Measurements from ENCODE around the gene ACAP1. TPM values are rescaled to one million over a fixed set of nuclear protein-coding genes. Genes with fewer than 3 reads are reported as not detected.
"Not testable (repeated sequence)": the region's sequence is repeated elsewhere in the genome, so short reads cannot be mapped to it uniquely, and the experiment has no call there.

The ACAP1 gene
- total RNA-seq, 3 donors from 2014 or later = 3.4 to 6.6 (median 5.2) TPM

DNA sequence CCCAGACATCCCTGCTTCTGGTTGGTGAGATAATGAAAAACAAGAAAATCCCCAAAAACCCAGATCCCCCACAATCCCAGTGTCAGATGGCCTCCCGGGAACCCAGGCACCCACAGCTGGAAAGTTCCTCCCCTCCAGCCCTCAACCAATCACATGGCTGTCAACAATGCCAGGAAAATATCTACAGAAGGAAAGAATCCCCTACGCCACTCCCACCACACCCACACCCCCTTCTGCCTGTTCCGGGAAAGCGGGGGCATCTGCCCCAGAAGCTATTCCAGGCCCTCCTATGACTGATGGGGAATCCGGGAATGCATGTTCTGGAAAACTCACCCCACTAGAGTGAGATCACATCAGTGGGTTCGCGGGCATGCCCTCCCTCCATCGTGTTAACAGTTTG, 20.4 kb downstream of the ACAP1 start:
- peak overlapping the region in 1 of 2 donors; percentile 74 for H3K27ac ChIP-seq

DNA sequence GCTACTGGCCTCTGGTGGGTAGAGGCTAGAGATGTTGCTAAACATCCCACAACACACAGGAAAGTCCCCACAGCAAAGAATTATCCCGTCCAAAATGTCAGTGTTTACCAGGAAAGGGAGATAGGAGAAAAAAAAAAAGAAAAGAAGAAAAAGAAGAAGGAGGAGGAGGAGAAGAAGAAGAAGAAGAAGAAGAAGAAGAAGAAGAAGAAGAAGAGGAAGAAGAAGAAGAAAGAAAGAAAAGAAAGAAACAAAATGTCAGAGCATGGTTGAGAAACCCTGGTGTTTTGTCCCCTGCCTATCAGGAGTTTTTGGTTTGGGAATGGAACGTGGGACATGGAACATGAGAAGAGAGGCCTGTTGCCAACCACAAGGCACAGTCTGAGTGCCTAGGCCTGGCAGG, 21.1 kb downstream of the ACAP1 start:
- no peak for DNase-seq (ENCODE audit: low spot score in 2 of 2)
- H3K27me3 ChIP-seq = no peaks in the 10 kb centered on the region
- H3K9me3 ChIP-seq = no peaks in the 10 kb centered on the region
- peak overlapping the region in 1 of 2 donors; percentile 80 for H3K27ac ChIP-seq
- H3K4me3 ChIP-seq = no peak overlapping the region
- TF ChIP-seq, protein P1, sequence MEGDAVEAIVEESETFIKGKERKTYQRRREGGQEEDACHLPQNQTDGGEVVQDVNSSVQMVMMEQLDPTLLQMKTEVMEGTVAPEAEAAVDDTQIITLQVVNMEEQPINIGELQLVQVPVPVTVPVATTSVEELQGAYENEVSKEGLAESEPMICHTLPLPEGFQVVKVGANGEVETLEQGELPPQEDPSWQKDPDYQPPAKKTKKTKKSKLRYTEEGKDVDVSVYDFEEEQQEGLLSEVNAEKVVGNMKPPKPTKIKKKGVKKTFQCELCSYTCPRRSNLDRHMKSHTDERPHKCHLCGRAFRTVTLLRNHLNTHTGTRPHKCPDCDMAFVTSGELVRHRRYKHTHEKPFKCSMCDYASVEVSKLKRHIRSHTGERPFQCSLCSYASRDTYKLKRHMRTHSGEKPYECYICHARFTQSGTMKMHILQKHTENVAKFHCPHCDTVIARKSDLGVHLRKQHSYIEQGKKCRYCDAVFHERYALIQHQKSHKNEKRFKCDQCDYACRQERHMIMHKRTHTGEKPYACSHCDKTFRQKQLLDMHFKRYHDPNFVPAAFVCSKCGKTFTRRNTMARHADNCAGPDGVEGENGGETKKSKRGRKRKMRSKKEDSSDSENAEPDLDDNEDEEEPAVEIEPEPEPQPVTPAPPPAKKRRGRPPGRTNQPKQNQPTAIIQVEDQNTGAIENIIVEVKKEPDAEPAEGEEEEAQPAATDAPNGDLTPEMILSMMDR (IDR thresholded peaks at IDR 0.05) = no peak
- TF ChIP-seq POLR2AphosphoS5 (IDR thresholded peaks at IDR 0.05) (no peak), POLR2A (IDR thresholded peaks at IDR 0.05) (no peak)
- H3K36me3 ChIP-seq = no peaks in the 10 kb centered on the region
- H3K4me1 ChIP-seq = peaks cover 0 to 12% of the 10 kb centered on the region in 2 donors
- intact Hi-C loops (cut with DNase I; ENCODE audit: low total_unique reads) = loop anchor here (10.0 kb wide), 1 partner anchor 77 kb away; the partner anchor contains the start of genes FGF11 and TMEM102

More for the DNA sequence above, 20.4 kb downstream of the ACAP1 start:
- Histone ChIP-seq H3K4me1 (peaks cover 0 to 12% of the 10 kb centered on the region in 2 donors), H3K36me3 (no peaks in the 10 kb centered on the region), H3K9me3 (no peaks in the 10 kb centered on the region), H3K27me3 (no peaks in the 10 kb centered on the region), H3K4me3 (peak overlapping the region in 1 of 3 donors; percentile 54)
- DNase-seq (ENCODE audit: low spot score in 2 of 2) = no peak
- TF ChIP-seq POLR2A (IDR thresholded peaks at IDR 0.05) = no peak
- TF ChIP-seq POLR2AphosphoS5 (IDR thresholded peaks at IDR 0.05) = peak in 1 of 3 donors; percentile 42
- intact Hi-C loops (cut with DNase I; ENCODE audit: low total_unique reads) = loop anchor here (10.0 kb wide), 1 partner anchor 78 kb away; the partner anchor contains the start of genes FGF11 and TMEM102

DNA sequence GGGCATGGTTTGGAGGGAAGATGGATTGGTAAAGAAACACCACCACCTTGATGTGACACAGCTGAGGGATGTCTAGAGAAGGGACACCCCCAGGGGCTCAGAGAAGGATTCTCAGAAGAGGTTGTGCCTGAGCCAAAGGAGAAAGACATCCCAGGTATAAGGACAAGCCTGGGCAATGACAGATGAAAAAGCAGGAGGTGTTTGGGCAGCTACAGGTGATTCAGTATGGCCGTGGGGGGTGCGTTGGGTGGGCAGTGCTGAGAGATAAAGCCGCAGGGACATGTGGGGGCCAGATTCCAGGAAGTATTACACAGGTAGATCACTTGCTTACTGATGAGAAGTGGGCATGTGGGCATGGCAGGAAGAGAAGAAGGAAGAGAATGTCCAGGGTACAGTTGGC, 25.6 kb downstream of the ACAP1 start:
- no peak overlapping the region for H3K4me3 ChIP-seq
- TF ChIP-seq POLR2AphosphoS5 (IDR thresholded peaks at IDR 0.05) = no peak
- TF ChIP-seq, protein P1 (IDR thresholded peaks at IDR 0.05) = no peak
- no peak for TF ChIP-seq POLR2A (IDR thresholded peaks at IDR 0.05)
- no peak overlapping the region for H3K27ac ChIP-seq
- H3K9me3 ChIP-seq = no peaks in the 10 kb centered on the region
- no peak for DNase-seq (ENCODE audit: low spot score in 2 of 2)
- H3K36me3 ChIP-seq = no peaks in the 10 kb centered on the region
- H3K4me1 ChIP-seq = no peaks in the 10 kb centered on the region
- intact Hi-C loops (cut with DNase I; ENCODE audit: low total_unique reads) = no loop called here
- H3K27me3 ChIP-seq = no peaks in the 10 kb centered on the region

DNA sequence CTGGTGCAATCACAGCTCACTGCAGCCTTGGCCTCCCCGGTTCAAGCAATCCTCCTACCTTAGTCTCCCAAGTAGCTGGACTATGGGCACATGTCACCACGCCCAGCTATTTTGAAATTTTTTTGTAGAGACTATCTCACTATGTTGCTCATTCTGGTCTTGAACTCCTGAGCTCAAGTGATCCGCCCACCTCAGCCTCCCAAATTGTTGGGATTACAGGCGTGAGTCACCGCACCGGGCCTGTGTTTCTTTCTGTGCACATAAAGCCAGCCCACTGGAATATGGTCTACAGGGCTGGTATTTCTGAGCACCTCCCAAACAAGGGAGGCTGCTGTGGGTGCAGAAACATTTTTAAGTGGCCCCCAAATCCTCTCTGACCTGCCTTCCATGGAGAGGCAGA, 27.0 kb downstream of the ACAP1 start:
- intact Hi-C loops (cut with DNase I; ENCODE audit: low total_unique reads) = no loop called here

DNA sequence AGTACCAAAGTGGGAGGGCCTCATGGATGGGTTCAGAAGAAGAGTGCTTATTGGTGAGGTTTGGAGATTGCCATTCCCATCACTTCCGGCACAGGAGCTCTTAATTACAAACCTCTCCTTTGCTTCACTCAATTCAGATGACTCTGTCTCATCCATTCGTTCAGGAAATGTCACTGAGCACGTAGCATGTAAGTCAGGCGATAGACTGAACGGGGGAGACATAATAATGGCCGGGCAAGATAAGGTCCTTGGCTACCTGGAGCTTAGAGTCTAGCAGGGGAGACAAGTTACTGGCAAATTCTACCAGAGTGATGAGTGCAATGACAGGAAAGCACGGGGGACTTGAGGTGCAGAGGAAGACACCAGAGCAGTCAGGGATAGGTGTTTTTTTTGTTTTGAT, 29.6 kb downstream of the ACAP1 start:
- DNase-seq (ENCODE audit: low spot score in 2 of 2); H3K4me3 ChIP-seq; H3K27me3 ChIP-seq; H3K27ac ChIP-seq; intact Hi-C loops (cut with DNase I; ENCODE audit: low total_unique reads); H3K4me1 ChIP-seq; H3K36me3 ChIP-seq; H3K9me3 ChIP-seq: not testable (repeated sequence)

More for the DNA sequence above, 27.0 kb downstream of the ACAP1 start:
- H3K4me1 ChIP-seq = no peaks in the 10 kb centered on the region
- H3K27me3 ChIP-seq = no peaks in the 10 kb centered on the region
- no peak for DNase-seq (ENCODE audit: low spot score in 2 of 2)
- H3K27ac ChIP-seq = no peak overlapping the region
- no peak overlapping the region for H3K4me3 ChIP-seq
- TF ChIP-seq POLR2AphosphoS5 (IDR thresholded peaks at IDR 0.05) (no peak), POLR2A (IDR thresholded peaks at IDR 0.05) (no peak)
- no peaks in the 10 kb centered on the region for H3K9me3 ChIP-seq
- no peaks in the 10 kb centered on the region for H3K36me3 ChIP-seq

DNA sequence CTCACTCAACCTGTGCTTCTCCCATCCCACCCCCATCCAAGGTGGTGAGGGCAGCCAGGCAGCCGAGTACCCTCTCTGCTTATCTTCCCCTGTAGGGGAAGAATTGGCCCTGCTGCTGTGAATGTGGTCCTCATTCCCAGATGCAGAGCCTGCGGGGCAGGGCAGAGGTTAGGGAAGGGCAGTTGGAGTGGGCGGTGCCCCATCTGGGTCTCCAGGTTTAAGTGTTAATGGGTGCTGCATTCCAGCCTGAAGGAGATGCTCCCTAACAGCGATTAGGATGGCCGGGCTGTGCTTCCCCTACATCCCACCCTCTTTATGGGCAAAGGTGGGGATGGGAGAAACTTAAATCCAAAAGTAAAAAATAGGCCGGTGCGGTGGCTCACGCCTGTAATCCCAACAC, 30.8 kb downstream of the ACAP1 start:
- TF ChIP-seq POLR2AphosphoS5 (IDR thresholded peaks at IDR 0.05) (no peak), POLR2A (IDR thresholded peaks at IDR 0.05) (no peak)
- TF ChIP-seq, protein P1 (IDR thresholded peaks at IDR 0.05) = no peak
- H3K27ac ChIP-seq = no peak overlapping the region
- intact Hi-C loops (cut with DNase I; ENCODE audit: low total_unique reads) = no loop called here
- H3K36me3 ChIP-seq = no peaks in the 10 kb centered on the region
- H3K27me3 ChIP-seq = no peaks in the 10 kb centered on the region
- no peak overlapping the region for H3K4me3 ChIP-seq
- H3K9me3 ChIP-seq = no peaks in the 10 kb centered on the region
- DNase-seq (ENCODE audit: low spot score in 2 of 2) = no peak
- H3K4me1 ChIP-seq = no peaks in the 10 kb centered on the region

Measured in breast epithelium (tissue), 4 donors.